ENCODE measurements around the gene INHBE. TPM values are rescaled to one million over a fixed set of nuclear protein-coding genes. Genes with fewer than 3 reads are reported as not detected.

The INHBE gene
- total RNA-seq, 1 donor from 2014 or later: 1.0 TPM

DNA sequence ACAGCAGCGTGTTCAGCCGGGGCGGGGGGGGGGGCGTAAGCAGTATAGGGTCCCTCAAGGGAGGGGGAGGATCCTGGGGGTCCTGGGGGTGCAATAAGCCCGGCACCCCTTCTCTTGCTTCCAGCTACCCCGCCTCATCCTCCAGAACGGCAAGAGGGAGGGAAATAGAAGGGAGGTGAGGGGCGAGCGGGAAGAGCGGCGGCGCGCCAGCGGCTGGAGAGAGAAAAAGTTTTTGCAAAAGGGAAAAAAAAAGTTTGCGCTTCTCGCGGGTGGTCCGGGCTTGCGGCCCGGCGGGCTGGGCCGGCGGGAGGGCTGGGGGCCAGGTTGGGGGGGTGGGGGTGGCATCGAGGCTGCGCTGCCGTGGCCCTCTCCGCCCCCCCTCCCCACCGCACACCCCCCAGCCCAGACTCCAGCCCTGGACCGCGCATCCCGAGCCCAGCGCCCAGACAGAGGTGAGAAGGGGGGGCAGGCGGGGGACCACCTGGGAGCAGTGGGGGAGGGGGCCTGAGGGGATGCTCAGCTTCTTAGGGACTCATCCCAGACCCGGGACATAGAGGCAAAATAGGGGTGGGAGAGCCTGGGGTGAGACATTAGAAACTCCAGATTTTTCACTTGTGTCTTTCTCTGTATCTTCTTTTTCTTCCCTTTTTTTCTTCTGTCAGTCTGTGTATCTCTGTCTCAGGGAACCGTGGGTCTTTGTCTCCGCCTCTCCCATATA lies 4.8 kb downstream of the INHBE start, which contains the start of gene GLI1:
Gene GLI1, plus strand, starts transcription at position 36 of the 718 bp plus-strand sequence. CDS start 3,907 bp downstream, outside the sequence.
- Histone ChIP-seq H3K27ac (ENCODE audit: low read depth, low read length) (peak within 1 kb of the TSS; percentile 34), H3K4me3 (ENCODE audit: low read length in 3 of 3) (peak within 1 kb of the TSS; percentile 91 to 92 (median 92)), H3K9me3 (ENCODE audit: control insufficient read depth in 3 of 3, low read length in 3 of 3) (no peaks in the 10 kb centered on the region), H3K27me3 (ENCODE audit: control insufficient read depth in 3 of 3, insufficient read depth in 3 of 3, low read length in 3 of 3) (peaks cover 6 to 16% (median 10%) of the 10 kb centered on the region in 3 donors), H3K4me1 (ENCODE audit: control insufficient read depth in 3 of 3, insufficient read depth in 3 of 3, low read length in 3 of 3) (peaks cover 43 to 54% (median 49%) of the 10 kb centered on the region in 3 donors), H3K9ac (ENCODE audit: low read depth in 1 of 3, low read length in 3 of 3) (peak within 1 kb of the TSS; percentile 75 to 84 (median 79)), H3K36me3 (ENCODE audit: control insufficient read depth in 3 of 3, insufficient read depth in 3 of 3, low read length in 3 of 3) (no peaks in the 10 kb centered on the region)

DNA sequence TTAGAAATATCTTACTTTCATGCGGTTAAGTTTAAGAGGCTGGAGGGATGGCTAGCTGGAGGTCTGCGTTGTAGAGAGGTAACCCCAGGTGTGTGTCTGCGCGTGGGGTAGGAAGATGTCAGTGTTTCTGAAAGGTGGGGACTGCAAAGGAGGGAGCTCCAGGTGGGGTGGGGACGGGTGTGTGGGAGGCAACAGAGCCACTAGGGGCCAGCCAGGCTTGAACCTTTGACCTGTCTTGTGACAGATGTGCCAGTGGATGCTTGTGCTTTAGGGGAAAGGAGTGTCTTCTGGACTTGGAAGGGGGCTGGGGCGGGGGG lies 5.3 kb downstream of the INHBE start:
- no peaks in the 10 kb centered on the region for H3K9me3 ChIP-seq (ENCODE audit: control insufficient read depth in 3 of 3, low read length in 3 of 3)
- peaks cover 6 to 20% (median 10%) of the 10 kb centered on the region in 3 donors for H3K27me3 ChIP-seq (ENCODE audit: control insufficient read depth in 3 of 3, insufficient read depth in 3 of 3, low read length in 3 of 3)
- H3K27ac ChIP-seq (ENCODE audit: low read depth, low read length): no peak overlapping the region
- no peaks in the 10 kb centered on the region for H3K36me3 ChIP-seq (ENCODE audit: control insufficient read depth in 3 of 3, insufficient read depth in 3 of 3, low read length in 3 of 3)
- H3K4me1 ChIP-seq (ENCODE audit: control insufficient read depth in 3 of 3, insufficient read depth in 3 of 3, low read length in 3 of 3): peaks cover 37 to 48% (median 44%) of the 10 kb centered on the region in 3 donors
- H3K9ac ChIP-seq (ENCODE audit: low read depth in 1 of 3, low read length in 3 of 3): no peak overlapping the region
- peak overlapping the region; percentile 5 to 36 (median 30) for H3K4me3 ChIP-seq (ENCODE audit: low read length in 3 of 3)

DNA sequence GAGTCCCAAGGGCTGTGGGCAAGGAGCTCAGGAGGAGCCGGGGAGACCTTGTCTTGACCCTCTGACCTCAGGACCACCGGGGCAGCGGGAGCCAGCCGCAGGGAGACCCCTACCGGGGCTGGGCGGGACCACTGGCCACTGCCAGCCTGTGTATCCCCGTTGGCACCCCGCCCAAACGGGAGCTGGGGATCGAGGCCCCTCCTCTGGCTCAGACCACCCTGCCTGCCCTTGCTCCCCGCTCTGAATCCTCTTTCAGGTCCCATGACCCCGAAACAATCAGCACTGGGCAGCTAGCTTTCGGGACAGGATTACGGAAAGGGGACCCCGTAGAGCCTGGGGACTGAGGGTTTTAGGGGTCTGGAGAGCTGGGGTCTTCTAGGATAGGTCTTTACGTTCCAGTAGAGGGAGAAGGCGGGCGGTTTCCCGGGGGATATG lies 5.8 kb downstream of the INHBE start:
- H3K27ac ChIP-seq (ENCODE audit: low read depth, low read length): no peak overlapping the region
- H3K36me3 ChIP-seq (ENCODE audit: control insufficient read depth in 3 of 3, insufficient read depth in 3 of 3, low read length in 3 of 3): no peaks in the 10 kb centered on the region
- no peaks in the 10 kb centered on the region for H3K9me3 ChIP-seq (ENCODE audit: control insufficient read depth in 3 of 3, low read length in 3 of 3)
- H3K4me1 ChIP-seq (ENCODE audit: control insufficient read depth in 3 of 3, insufficient read depth in 3 of 3, low read length in 3 of 3): peaks cover 33 to 44% (median 39%) of the 10 kb centered on the region in 3 donors
- H3K4me3 ChIP-seq (ENCODE audit: low read length in 3 of 3): peak overlapping the region; percentile 20 to 60 (median 58)
- H3K27me3 ChIP-seq (ENCODE audit: control insufficient read depth in 3 of 3, insufficient read depth in 3 of 3, low read length in 3 of 3): peaks cover 6 to 23% (median 10%) of the 10 kb centered on the region in 3 donors
- H3K9ac ChIP-seq (ENCODE audit: low read depth in 1 of 3, low read length in 3 of 3): peak overlapping the region in 2 of 3 donors; percentile 32 to 57

DNA sequence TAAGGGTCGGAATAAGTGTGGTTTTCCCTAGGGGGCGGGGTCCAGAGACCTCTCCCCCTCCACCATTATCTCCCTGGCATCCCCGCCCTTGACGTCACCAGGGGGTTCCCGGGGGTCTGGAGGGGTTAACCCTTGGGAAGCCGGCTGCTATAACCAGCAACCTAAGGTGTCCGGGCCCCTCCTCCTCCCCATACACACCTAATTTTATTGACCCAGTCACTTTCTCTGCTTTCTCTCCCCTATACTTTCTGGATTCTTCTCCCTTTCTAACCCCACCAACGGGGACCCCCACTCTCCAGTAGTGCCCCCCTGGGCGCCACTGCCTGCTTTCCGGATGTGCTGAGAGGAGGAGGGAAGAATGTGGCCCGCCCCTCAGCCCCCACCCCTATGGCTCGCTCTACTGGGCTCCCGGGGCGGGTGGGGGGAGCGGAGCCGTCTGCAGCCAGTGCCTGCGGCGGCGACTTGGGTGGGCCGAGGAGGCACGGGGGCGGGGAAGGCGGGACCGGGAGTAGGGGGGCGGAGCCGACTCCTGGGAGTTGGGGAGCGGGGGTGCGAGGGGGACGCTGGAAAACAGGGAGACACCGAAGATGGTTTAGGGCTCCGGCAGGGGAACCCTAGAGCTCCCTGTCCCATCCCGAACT lies 6.3 kb downstream of the INHBE start:
- peak overlapping the region; percentile 51 for H3K27ac ChIP-seq (ENCODE audit: low read depth, low read length)
- no peaks in the 10 kb centered on the region for H3K36me3 ChIP-seq (ENCODE audit: control insufficient read depth in 3 of 3, insufficient read depth in 3 of 3, low read length in 3 of 3)

DNA sequence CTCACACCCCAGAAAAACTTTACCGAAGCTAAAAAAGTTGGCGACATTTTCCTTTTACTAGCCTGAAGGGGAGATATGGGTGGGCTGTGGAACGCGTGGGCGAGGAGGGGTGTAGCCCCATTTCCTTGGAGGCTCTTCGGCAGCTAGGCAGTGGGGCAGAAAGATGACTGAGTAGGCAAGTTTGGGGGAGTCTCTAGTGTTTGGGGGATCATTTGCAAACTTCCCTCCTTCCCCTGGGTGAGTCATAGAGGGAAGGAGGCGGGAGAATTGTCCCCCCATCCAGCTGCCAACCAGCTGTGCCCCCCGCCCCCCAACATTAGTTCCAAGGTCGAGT lies 6.8 kb downstream of the INHBE start:
- peak overlapping the region; percentile 10 to 62 (median 54) for H3K9ac ChIP-seq (ENCODE audit: low read depth in 1 of 3, low read length in 3 of 3)
- H3K27ac ChIP-seq (ENCODE audit: low read depth, low read length): peak overlapping the region; percentile 51

More for the DNA sequence above, 6.3 kb downstream of the INHBE start:
- peaks cover 32 to 39% (median 34%) of the 10 kb centered on the region in 3 donors for H3K4me1 ChIP-seq (ENCODE audit: control insufficient read depth in 3 of 3, insufficient read depth in 3 of 3, low read length in 3 of 3)
- H3K4me3 ChIP-seq (ENCODE audit: low read length in 3 of 3): peak overlapping the region; percentile 69 to 83 (median 77)
- peaks cover 6 to 23% (median 10%) of the 10 kb centered on the region in 3 donors for H3K27me3 ChIP-seq (ENCODE audit: control insufficient read depth in 3 of 3, insufficient read depth in 3 of 3, low read length in 3 of 3)
- H3K9me3 ChIP-seq (ENCODE audit: control insufficient read depth in 3 of 3, low read length in 3 of 3): no peaks in the 10 kb centered on the region
- peak overlapping the region in 2 of 3 donors; percentile 57 to 62 for H3K9ac ChIP-seq (ENCODE audit: low read depth in 1 of 3, low read length in 3 of 3)

DNA sequence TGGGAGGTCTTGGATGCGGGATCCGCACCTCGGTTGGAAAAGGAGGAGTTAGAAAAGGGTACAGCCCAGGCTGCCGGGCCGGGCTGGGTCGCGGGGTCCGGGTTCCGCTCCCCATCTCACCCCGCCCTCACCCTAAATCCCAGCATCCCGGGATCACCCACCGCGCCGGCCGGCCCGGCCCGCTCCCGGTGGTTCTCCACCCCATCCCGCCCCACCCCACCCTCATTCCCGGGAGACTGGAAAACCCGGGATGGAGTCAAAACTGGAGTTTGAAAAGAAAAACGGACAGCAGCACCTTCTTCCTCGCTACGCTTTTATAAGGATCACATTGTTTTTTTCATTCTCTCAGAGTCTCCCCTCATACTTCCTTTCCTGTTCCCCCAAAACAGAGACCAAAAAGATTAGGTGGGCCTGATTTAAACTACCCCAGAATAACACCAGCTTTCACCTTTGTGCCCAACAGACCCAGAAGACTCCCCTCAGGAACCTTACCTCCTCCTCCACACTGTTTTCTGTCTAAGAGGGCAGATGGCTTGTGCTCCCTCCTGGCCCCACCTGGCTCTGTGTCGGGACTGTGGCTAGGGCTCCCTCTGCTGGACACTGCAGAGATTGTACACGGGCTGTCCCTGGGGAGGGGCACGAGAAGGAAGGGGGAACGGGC lies 7.3 kb downstream of the INHBE start:
- no peaks in the 10 kb centered on the region for H3K9me3 ChIP-seq (ENCODE audit: control insufficient read depth in 3 of 3, low read length in 3 of 3)
- H3K9ac ChIP-seq (ENCODE audit: low read depth in 1 of 3, low read length in 3 of 3): peak overlapping the region; percentile 43 to 62 (median 54)
- peak overlapping the region; percentile 51 for H3K27ac ChIP-seq (ENCODE audit: low read depth, low read length)
- H3K4me3 ChIP-seq (ENCODE audit: low read length in 3 of 3): peak overlapping the region; percentile 69 to 83 (median 77)
- no peaks in the 10 kb centered on the region for H3K36me3 ChIP-seq (ENCODE audit: control insufficient read depth in 3 of 3, insufficient read depth in 3 of 3, low read length in 3 of 3)
- peaks cover 6 to 23% (median 10%) of the 10 kb centered on the region in 3 donors for H3K27me3 ChIP-seq (ENCODE audit: control insufficient read depth in 3 of 3, insufficient read depth in 3 of 3, low read length in 3 of 3)
- peaks cover 29 to 34% (median 32%) of the 10 kb centered on the region in 3 donors for H3K4me1 ChIP-seq (ENCODE audit: control insufficient read depth in 3 of 3, insufficient read depth in 3 of 3, low read length in 3 of 3)

More for the DNA sequence above, 6.8 kb downstream of the INHBE start:
- H3K9me3 ChIP-seq (ENCODE audit: control insufficient read depth in 3 of 3, low read length in 3 of 3): no peaks in the 10 kb centered on the region
- no peaks in the 10 kb centered on the region for H3K36me3 ChIP-seq (ENCODE audit: control insufficient read depth in 3 of 3, insufficient read depth in 3 of 3, low read length in 3 of 3)
- H3K4me1 ChIP-seq (ENCODE audit: control insufficient read depth in 3 of 3, insufficient read depth in 3 of 3, low read length in 3 of 3): peaks cover 29 to 34% (median 32%) of the 10 kb centered on the region in 3 donors
- H3K4me3 ChIP-seq (ENCODE audit: low read length in 3 of 3): peak overlapping the region; percentile 69 to 83 (median 77)
- H3K27me3 ChIP-seq (ENCODE audit: control insufficient read depth in 3 of 3, insufficient read depth in 3 of 3, low read length in 3 of 3): peaks cover 6 to 23% (median 10%) of the 10 kb centered on the region in 3 donors

DNA sequence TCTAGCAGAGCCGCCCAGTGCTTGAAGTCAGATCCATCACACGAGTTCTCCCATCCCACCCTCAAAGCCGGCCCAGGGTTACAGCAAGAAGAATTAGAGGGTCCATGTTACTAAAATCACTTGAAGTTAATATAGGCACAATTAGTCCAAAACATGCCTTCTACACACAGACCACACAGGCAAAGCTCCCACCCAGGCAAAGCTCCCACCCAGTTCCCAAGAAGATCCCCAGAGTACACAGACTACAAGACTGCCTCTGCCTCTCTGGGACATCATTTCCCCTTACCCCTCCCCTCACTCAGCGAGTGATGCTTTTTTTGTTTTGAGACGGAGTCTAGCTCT lies 7.8 kb downstream of the INHBE start:
- Histone ChIP-seq H3K9ac (ENCODE audit: low read depth in 1 of 3, low read length in 3 of 3) (peak overlapping the region in 1 of 3 donors; percentile 54), H3K9me3 (ENCODE audit: control insufficient read depth in 3 of 3, low read length in 3 of 3) (no peaks in the 10 kb centered on the region), H3K36me3 (ENCODE audit: control insufficient read depth in 3 of 3, insufficient read depth in 3 of 3, low read length in 3 of 3) (no peaks in the 10 kb centered on the region), H3K27me3 (ENCODE audit: control insufficient read depth in 3 of 3, insufficient read depth in 3 of 3, low read length in 3 of 3) (peaks cover 7 to 23% (median 14%) of the 10 kb centered on the region in 3 donors), H3K4me3 (ENCODE audit: low read length in 3 of 3) (peak overlapping the region in 1 of 3 donors; percentile 69), H3K27ac (ENCODE audit: low read depth, low read length) (no peak overlapping the region), H3K4me1 (ENCODE audit: control insufficient read depth in 3 of 3, insufficient read depth in 3 of 3, low read length in 3 of 3) (peaks cover 29 to 34% (median 32%) of the 10 kb centered on the region in 3 donors)

DNA sequence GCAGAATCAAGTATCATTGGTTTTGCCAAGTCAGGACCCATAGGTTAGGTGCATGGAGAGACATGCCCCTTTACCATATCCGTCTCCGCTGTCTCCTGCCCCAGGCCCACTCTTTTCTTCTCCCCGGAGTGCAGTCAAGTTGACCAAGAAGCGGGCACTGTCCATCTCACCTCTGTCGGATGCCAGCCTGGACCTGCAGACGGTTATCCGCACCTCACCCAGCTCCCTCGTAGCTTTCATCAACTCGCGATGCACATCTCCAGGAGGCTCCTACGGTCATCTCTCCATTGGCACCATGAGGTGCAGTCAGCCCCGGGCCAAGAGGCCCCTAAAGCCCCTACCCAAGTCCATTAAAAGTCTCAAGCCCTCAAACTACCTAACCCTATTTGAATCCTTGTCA lies 9.5 kb downstream of the INHBE start:
- Histone ChIP-seq H3K27me3 (ENCODE audit: control insufficient read depth in 3 of 3, insufficient read depth in 3 of 3, low read length in 3 of 3) (peaks cover 11 to 29% (median 15%) of the 10 kb centered on the region in 3 donors), H3K9ac (ENCODE audit: low read depth in 1 of 3, low read length in 3 of 3) (no peak overlapping the region), H3K9me3 (ENCODE audit: control insufficient read depth in 3 of 3, low read length in 3 of 3) (no peaks in the 10 kb centered on the region), H3K36me3 (ENCODE audit: control insufficient read depth in 3 of 3, insufficient read depth in 3 of 3, low read length in 3 of 3) (no peaks in the 10 kb centered on the region), H3K27ac (ENCODE audit: low read depth, low read length) (no peak overlapping the region), H3K4me3 (ENCODE audit: low read length in 3 of 3) (no peak overlapping the region), H3K4me1 (ENCODE audit: control insufficient read depth in 3 of 3, insufficient read depth in 3 of 3, low read length in 3 of 3) (peaks cover 19 to 22% (median 22%) of the 10 kb centered on the region in 3 donors)

DNA sequence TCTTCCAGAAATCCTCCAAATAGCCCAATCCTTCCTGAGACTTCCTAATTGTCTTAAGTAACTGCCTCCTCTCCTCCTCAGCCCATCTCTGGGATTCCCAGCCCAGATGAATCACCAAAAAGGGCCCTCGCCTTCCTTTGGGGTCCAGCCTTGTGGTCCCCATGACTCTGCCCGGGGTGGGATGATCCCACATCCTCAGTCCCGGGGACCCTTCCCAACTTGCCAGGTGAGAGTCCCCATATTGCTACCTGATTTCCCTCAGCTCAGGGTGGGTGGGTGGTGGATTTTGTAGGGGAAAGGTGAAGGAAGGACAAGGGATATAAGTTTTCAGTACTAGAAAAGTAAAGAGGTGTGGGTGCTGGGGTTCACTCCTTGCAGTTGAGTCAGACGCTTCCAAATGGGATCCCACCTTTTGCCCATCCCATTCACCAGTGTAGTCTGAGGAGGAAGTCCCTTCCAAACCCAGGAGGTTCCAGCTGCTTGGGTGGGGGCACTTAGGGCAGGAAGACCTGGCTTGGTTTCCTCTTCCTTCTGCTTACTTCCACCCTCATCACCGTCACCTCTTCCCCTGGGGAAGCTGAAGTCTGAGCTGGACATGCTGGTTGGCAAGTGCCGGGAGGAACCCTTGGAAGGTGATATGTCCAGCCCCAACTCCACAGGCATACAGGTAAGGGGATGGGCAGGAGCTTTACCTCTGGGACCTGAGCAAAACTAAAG lies 10.1 kb downstream of the INHBE start:
- peaks cover 11 to 32% (median 18%) of the 10 kb centered on the region in 3 donors for H3K27me3 ChIP-seq (ENCODE audit: control insufficient read depth in 3 of 3, insufficient read depth in 3 of 3, low read length in 3 of 3)
- no peaks in the 10 kb centered on the region for H3K9me3 ChIP-seq (ENCODE audit: control insufficient read depth in 3 of 3, low read length in 3 of 3)
- no peaks in the 10 kb centered on the region for H3K36me3 ChIP-seq (ENCODE audit: control insufficient read depth in 3 of 3, insufficient read depth in 3 of 3, low read length in 3 of 3)
- H3K9ac ChIP-seq (ENCODE audit: low read depth in 1 of 3, low read length in 3 of 3): no peak overlapping the region
- peaks cover 17 to 22% (median 21%) of the 10 kb centered on the region in 3 donors for H3K4me1 ChIP-seq (ENCODE audit: control insufficient read depth in 3 of 3, insufficient read depth in 3 of 3, low read length in 3 of 3)
- H3K27ac ChIP-seq (ENCODE audit: low read depth, low read length): no peak overlapping the region
- no peak overlapping the region for H3K4me3 ChIP-seq (ENCODE audit: low read length in 3 of 3)

Measured in skeletal muscle tissue (tissue), 4 donors.